Left lung (tissue), 10 donors: Measurements from ENCODE around the gene AHSA1. TPM values are rescaled to one million over a fixed set of nuclear protein-coding genes. Genes with fewer than 3 reads are reported as not detected.

Source experiments
- ATAC-seq: fragments of 200-7000 bp; cut with Tn5 transposase; one replicate; pipeline ENCODE4 v1.9.1; 2020; ENCODE audit warnings: moderate library complexity
- DNase-seq, 4 donors: peaks; one replicate each; pipeline ENCODE4 v3.0.0-alpha.2; 2013 to 2020
- H3K27ac ChIP-seq, 2 donors: fragments of 200-600 bp; sonication (generic) in 1 of 2; one replicate each; pipeline versions ENCODE4 v1.5.0 to v1.8.0; 2020 to 2021
- H3K27me3 ChIP-seq, 2 donors: fragments of 200-600 bp; sonication (generic) in 1 of 2; one replicate each; pipeline versions ENCODE4 v1.5.0 to v1.8.0; 2020 to 2021
- H3K36me3 ChIP-seq, 2 donors: fragments of 200-600 bp; sonication (generic) in 1 of 2; one replicate each; pipeline versions ENCODE4 v1.5.0 to v1.8.0; 2020 to 2021
- H3K4me1 ChIP-seq, 2 donors: fragments of 200-600 bp; one replicate each; pipeline ENCODE4 v1.8.0; 2021
- H3K4me3 ChIP-seq, 2 donors: fragments of 200-600 bp; sonication (generic) in 1 of 2; one replicate each; pipeline versions ENCODE4 v1.5.0 to v1.8.0; 2020 to 2021; ENCODE audit warnings: mild to moderate bottlenecking in 1 of 2
- H3K9me3 ChIP-seq, 2 donors: fragments of 200-600 bp; sonication (generic) in 1 of 2; one replicate each; pipeline versions ENCODE4 v1.5.0 to v1.8.0; 2020 to 2021
- CTCF ChIP-seq, 2 donors: fragments of 200-600 bp; sonication (generic) in 1 of 2; IDR thresholded peaks; one replicate each; pipeline versions ENCODE4 v1.5.0 to v1.8.0; 2021; ENCODE audit warnings: antibody characterized with exemption in 2 of 2
- intact Hi-C, 2 donors: fragments of 100-400 bp; cut with DNase I; formaldehyde crosslinking; loops; one replicate each; pipeline versions ENCODE4 v1.11.2 to v1.14.2; 2022
- polyA plus RNA-seq, 6 donors: library from polyadenylated mRNA; unstranded; fragments of 120-200 nt; gene quantifications; one replicate each; pipeline ENCODE4 v1.2.1, GENCODE V29; 2013; ENCODE audit not compliant: insufficient read length in 6 of 6
- total RNA-seq, 2 donors: library from RNA; stranded (reverse); fragmentation: NEBNext Ultra II Directional; extraction: Animal tissue kit (Norgen Biotek cat#: 25700); gene quantifications; one replicate each; pipeline ENCODE4 v1.2.1, GENCODE V29; 2021
- donor health status: DM: no; HTN: yes; CAD: no.
- donor health status: DM: no; HTN: no; CAD: no.

AHSA1 gene
- total and polyA plus RNA-seq, 8 donors = 111 to 203 (median 176) TPM

GRCh38 chr14:77458249-77458950, 507 bp downstream of the AHSA1 start:
- intact Hi-C loops = no loop called here
- peak in 1 of 2 donors; percentile 3 for TF ChIP-seq CTCF (IDR thresholded peaks at IDR 0.05)

GRCh38 chr14:77459072-77459723, 1.3 kb downstream of the AHSA1 start:
- no peak overlapping the region for H3K27ac ChIP-seq
- peaks cover 4 to 47% of the 10 kb centered on the region in 2 donors for H3K36me3 ChIP-seq
- peak; percentile 8 for ATAC-seq
- intact Hi-C loops = no loop called here
- peak overlapping the region; percentile 85 to 89 for H3K4me3 ChIP-seq
- H3K4me1 ChIP-seq = peaks cover 12 to 32% of the 10 kb centered on the region in 2 donors
- peak; percentile 37 to 54 for TF ChIP-seq CTCF (IDR thresholded peaks at IDR 0.05)
- peak in 2 of 4 donors; percentile 9 to 35 for DNase-seq
- H3K9me3 ChIP-seq = no peaks in the 10 kb centered on the region
- no peaks in the 10 kb centered on the region for H3K27me3 ChIP-seq

More at GRCh38 chr14:77458249-77458950, 507 bp downstream of the AHSA1 start:
- Histone ChIP-seq H3K36me3 (peaks cover 4 to 40% of the 10 kb centered on the region in 2 donors), H3K27me3 (no peaks in the 10 kb centered on the region), H3K4me3 (peak overlapping the region; percentile 85 to 89), H3K27ac (peak overlapping the region; percentile 88 to 99), H3K4me1 (peaks cover 12 to 32% of the 10 kb centered on the region in 2 donors), H3K9me3 (no peaks in the 10 kb centered on the region)
- peak; percentile 31 for ATAC-seq
- peak in 3 of 4 donors; percentile 15 to 46 (median 15) for DNase-seq

GRCh38 chr14:77467801-77468200, 9.9 kb downstream of the AHSA1 start:
- ATAC-seq = no peak
- no peaks in the 10 kb centered on the region for H3K27me3 ChIP-seq
- no peaks in the 10 kb centered on the region for H3K4me1 ChIP-seq
- H3K9me3 ChIP-seq = no peaks in the 10 kb centered on the region
- intact Hi-C loops = no loop called here
- no peak for DNase-seq
- peaks cover 0 to 73% of the 10 kb centered on the region in 2 donors for H3K36me3 ChIP-seq
- no peak for TF ChIP-seq CTCF (IDR thresholded peaks at IDR 0.05)
- no peak overlapping the region for H3K27ac ChIP-seq
- no peak overlapping the region for H3K4me3 ChIP-seq

- no peak for TF ChIP-seq CTCF (IDR thresholded peaks at IDR 0.05)
Measured at GRCh38 chr14:77469067-77469505, 11.2 kb downstream of the AHSA1 start.

GRCh38 chr14:77469539-77469938, 11.6 kb downstream of the AHSA1 start:
- Histone ChIP-seq H3K36me3 (peaks cover 0 to 56% of the 10 kb centered on the region in 2 donors), H3K27me3 (no peaks in the 10 kb centered on the region), H3K27ac (no peak overlapping the region), H3K4me1 (no peaks in the 10 kb centered on the region), H3K4me3 (no peak overlapping the region), H3K9me3 (no peaks in the 10 kb centered on the region)
- intact Hi-C loops = no loop called here
- ATAC-seq (no peak), DNase-seq (no peak)
- TF ChIP-seq CTCF (IDR thresholded peaks at IDR 0.05) = no peak

More at GRCh38 chr14:77469067-77469505, 11.2 kb downstream of the AHSA1 start:
- no peaks in the 10 kb centered on the region for H3K4me1 ChIP-seq
- no peak overlapping the region for H3K4me3 ChIP-seq
- no peaks in the 10 kb centered on the region for H3K27me3 ChIP-seq
- DNase-seq (peak in 1 of 4 donors; percentile 32), ATAC-seq (no peak)
- no peak overlapping the region for H3K27ac ChIP-seq
- no peaks in the 10 kb centered on the region for H3K9me3 ChIP-seq
- H3K36me3 ChIP-seq = peaks cover 0 to 60% of the 10 kb centered on the region in 2 donors
- intact Hi-C loops = no loop called here
